Endothelial cell of umbilical vein (primary cell): ENCODE measurements around the gene NRXN3. TPM values are rescaled to one million over a fixed set of nuclear protein-coding genes. Genes with fewer than 3 reads are reported as not detected.

Experiments
- BruUV-seq: library from RNA; stranded (reverse); fragments of 400-500 nt; replicated peaks from 2 replicates; lab custom pipeline; 2021; lab: Mats Ljungman, UMichigan
- CTCF ChIA-PET: fragments of 300-600, 350-600 bp; sonication (Branson Sonifier 250); formaldehyde crosslinking; loops from one replicate; lab custom pipeline; 2021; ENCODE audit warnings: antibody characterized with exemption, inconsistent platforms; lab: Charles Lee
- POLR2A ChIA-PET: fragments of 300-600, 350-600 bp; sonication (Branson Sonifier 250); formaldehyde crosslinking; loops from one replicate; lab custom pipeline; 2021; ENCODE audit warnings: antibody characterized with exemption, inconsistent platforms; lab: Charles Lee
- DNase-seq: peaks from one replicate; pipeline ENCODE4 v3.0.0-alpha.2; 2011; ENCODE audit warnings: low read depth, low spot score
- FAIRE-seq: peaks from 2 replicates; lab custom pipeline; 2011; peaks lifted over from hg19 to GRCh38; lab: Jason Lieb, UNC
- H2AFZ ChIP-seq: 2 replicates; pipeline ENCODE4 v1.6.0; 2012; ENCODE audit warnings: low read depth, low read length, control low read depth, inconsistent platforms
- H3K27ac ChIP-seq: 2 replicates; pipeline ENCODE4 v1.5.1; 2011; ENCODE audit warnings: low read depth, mild to moderate bottlenecking, control low read depth, low read length, moderate library complexity; ENCODE audit not compliant: insufficient read depth
- H3K27me3 ChIP-seq, 2 experiments: 2 replicates each; pipeline versions ENCODE4 v1.6.0 to v1.6.1; 2011; ENCODE audit warnings: low read length in 2 of 2, mixed read lengths in 1 of 2; ENCODE audit not compliant: control insufficient read depth in 2 of 2, insufficient read depth in 2 of 2
- H3K36me3 ChIP-seq, 2 experiments: 2 replicates in 1 of 2; 3 replicates in 1 of 2; pipeline ENCODE4 v1.5.1; 2011; ENCODE audit warnings: low read length in 2 of 2, mild to moderate bottlenecking in 1 of 2, moderate library complexity in 1 of 2; ENCODE audit not compliant: control insufficient read depth in 2 of 2, insufficient read depth in 2 of 2; ENCODE audit errors: extremely low read depth in 1 of 2
- H3K4me1 ChIP-seq: 3 replicates; pipeline ENCODE4 v1.5.1; 2011; ENCODE audit warnings: mild to moderate bottlenecking, low read length; ENCODE audit not compliant: control insufficient read depth, insufficient read depth; ENCODE audit errors: extremely low read depth
- H3K4me2 ChIP-seq: 2 replicates; pipeline ENCODE4 v1.6.1; 2011; ENCODE audit warnings: low read length, control low read depth, mixed read lengths; ENCODE audit not compliant: insufficient read depth
- H3K4me3 ChIP-seq, 3 experiments: fragments of 200-600 bp in 1 of 3; sonication (generic), shearing (Covaris generic) in 1 of 3; replicated peaks in 1 of 3; 2 replicates each; pipeline ENCODE4 v1.5.1; 2011 to 2016; ENCODE audit warnings: control low read depth in 3 of 3, low read length in 3 of 3, mild to moderate bottlenecking in 2 of 3, inconsistent platforms in 1 of 3, low read depth in 1 of 3, moderate library complexity in 1 of 3; ENCODE audit not compliant: insufficient read depth in 1 of 3
- H3K79me2 ChIP-seq: 2 replicates; pipeline ENCODE4 v1.6.0; 2012; ENCODE audit warnings: low read length, inconsistent platforms; ENCODE audit not compliant: control insufficient read depth, insufficient read depth
- H3K9ac ChIP-seq: replicated peaks from 2 replicates; pipeline ENCODE3; 2011; ENCODE audit warnings: low read length, control low read depth; ENCODE audit not compliant: insufficient read depth; ENCODE audit errors: extremely low read depth
- H3K9me1 ChIP-seq: replicated peaks from 3 replicates; pipeline ENCODE4 v1.6.0; 2011; ENCODE audit warnings: mild to moderate bottlenecking, low read length; ENCODE audit not compliant: control insufficient read depth, insufficient read depth; ENCODE audit errors: extremely low read depth
- H3K9me3 ChIP-seq: replicated peaks from 2 replicates; pipeline ENCODE4 v1.5.1; 2012; ENCODE audit warnings: low read length, inconsistent platforms; ENCODE audit not compliant: control insufficient read depth, insufficient read depth
- H4K20me1 ChIP-seq: replicated peaks from 2 replicates; pipeline ENCODE3; 2011; ENCODE audit warnings: mild to moderate bottlenecking, low read length; ENCODE audit not compliant: control insufficient read depth, insufficient read depth; ENCODE audit errors: extremely low read depth
- EZH2 ChIP-seq: IDR thresholded peaks from 2 replicates; pipeline ENCODE4 v1.6.1; 2012; ENCODE audit warnings: borderline replicate concordance, low read depth, mild to moderate bottlenecking, moderate library complexity, low read length, inconsistent platforms; ENCODE audit not compliant: severe bottlenecking
- FOS ChIP-seq: IDR thresholded peaks from 2 replicates; pipeline ENCODE4 v1.6.1; 2011; ENCODE audit warnings: mild to moderate bottlenecking, low read length, moderate library complexity, borderline replicate concordance; ENCODE audit not compliant: insufficient read depth
- GATA2 ChIP-seq: IDR thresholded peaks from 2 replicates; pipeline ENCODE4 v1.7.0; 2011; ENCODE audit warnings: low read depth, mild to moderate bottlenecking, moderate library complexity, mixed read lengths, low read length; ENCODE audit not compliant: insufficient read length, insufficient read depth
- JUN ChIP-seq: IDR thresholded peaks from 2 replicates; pipeline ENCODE4 v1.6.1; 2011; ENCODE audit warnings: borderline replicate concordance, low read depth; ENCODE audit not compliant: insufficient read length, insufficient read depth
- MYC ChIP-seq: IDR thresholded peaks from one replicate; pipeline ENCODE4 v1.6.1; 2011; ENCODE audit warnings: mild to moderate bottlenecking, low read depth, low read length
- POLR2A ChIP-seq: IDR thresholded peaks from 2 replicates; pipeline ENCODE4 v1.6.1; 2012; ENCODE audit warnings: low read depth, mild to moderate bottlenecking, control low read depth, low read length
- POLR2AphosphoS5 ChIP-seq: IDR thresholded peaks from 2 replicates; pipeline ENCODE4 v1.6.1; 2012; ENCODE audit warnings: low read depth, mild to moderate bottlenecking, control low read depth, low read length, moderate library complexity; ENCODE audit not compliant: insufficient read depth
- dilution Hi-C: fragments of 300-500 bp; cut with MboI; formaldehyde crosslinking; loops from one replicate; pipeline ENCODE4 v1.15.0; 2019; ENCODE audit warnings: low sequenced_read_pairs; ENCODE audit not compliant: extremely low pct_ligation_motif_present
- intact Hi-C: fragments of 100-400 bp; cut with micrococcal nuclease; formaldehyde crosslinking; loops from one replicate; pipeline ENCODE4 v1.10.0; 2022
- polyA plus RNA-seq, 4 experiments: library from polyadenylated mRNA; depleted of rRNA in 3 of 4; stranded (reverse) in 3 of 4; unstranded in 1 of 4; fragments of >200 nt; gene quantifications; 2 replicates each; pipeline versions ENCODE4 v1.2.1 to v1.2.3, GENCODE V29; 2011 to 2012; ENCODE audit warnings: missing spikeins in 1 of 4
- total RNA-seq: library from RNA; stranded (reverse); gene quantifications from 2 replicates; pipeline ENCODE4 v1.2.3, GENCODE V29; 2021
- TF ChIP-seq, protein P1 (sequence below): IDR thresholded peaks from 2 replicates; pipeline ENCODE4 v1.6.1; 2011; ENCODE audit not compliant: insufficient read depth, insufficient read length
- TF ChIP-seq, protein P2 (sequence below), 2 donors: IDR thresholded peaks; 1 replicate in 1 of 2; 2 replicates in 1 of 2; pipeline ENCODE4 v1.5.1; 2011; ENCODE audit warnings: low read length in 2 of 2, mild to moderate bottlenecking in 2 of 2, moderate library complexity in 2 of 2, control low read depth in 1 of 2, inconsistent platforms in 1 of 2, low read depth in 1 of 2; ENCODE audit not compliant: insufficient read depth in 1 of 2; ENCODE audit errors: extremely low read depth in 1 of 2

The NRXN3 gene
- total and polyA plus RNA-seq, 2 donors (not counting 3 experiments of a cell fraction or from before 2014, with no cell fraction given): 0.72 to 4.2 TPM

DNA sequence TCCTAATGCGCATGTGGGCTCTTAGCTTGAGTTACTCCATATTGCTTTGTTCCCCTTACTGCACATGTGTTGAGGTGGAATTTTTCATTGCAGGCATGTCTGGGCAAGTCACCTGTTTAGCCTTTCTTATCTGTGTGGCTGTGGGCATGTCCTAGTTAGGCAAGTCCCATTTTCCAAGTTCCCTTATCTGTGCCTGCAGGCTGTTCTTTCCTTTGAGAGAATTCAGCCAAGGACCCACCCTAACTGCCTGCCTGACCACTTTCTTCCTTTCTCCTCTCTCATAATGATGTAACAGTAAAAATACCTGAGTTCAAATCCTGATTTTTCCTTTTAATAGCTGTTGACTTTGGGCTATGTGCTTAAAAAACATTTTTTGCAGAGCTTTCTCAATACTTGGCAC lies 870.6 kb downstream of the NRXN3 start:
- H3K4me3 ChIP-seq: no peak overlapping the region
- POLR2A ChIA-PET: no interaction called here
- no TSS peak for BruUV-seq
- no peak overlapping the region for H3K9ac ChIP-seq
- DNase-seq (no peak), FAIRE-seq (no peak)
- CTCF ChIA-PET: no interaction called here
- TF ChIP-seq FOS (no peak), POLR2A (no peak), POLR2AphosphoS5 (no peak), EZH2 (no peak), JUN (no peak), GATA2 (no peak), MYC (no peak)
- TF ChIP-seq, protein P1, sequence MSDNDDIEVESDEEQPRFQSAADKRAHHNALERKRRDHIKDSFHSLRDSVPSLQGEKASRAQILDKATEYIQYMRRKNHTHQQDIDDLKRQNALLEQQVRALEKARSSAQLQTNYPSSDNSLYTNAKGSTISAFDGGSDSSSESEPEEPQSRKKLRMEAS: no peak
- TF ChIP-seq, protein P2, sequence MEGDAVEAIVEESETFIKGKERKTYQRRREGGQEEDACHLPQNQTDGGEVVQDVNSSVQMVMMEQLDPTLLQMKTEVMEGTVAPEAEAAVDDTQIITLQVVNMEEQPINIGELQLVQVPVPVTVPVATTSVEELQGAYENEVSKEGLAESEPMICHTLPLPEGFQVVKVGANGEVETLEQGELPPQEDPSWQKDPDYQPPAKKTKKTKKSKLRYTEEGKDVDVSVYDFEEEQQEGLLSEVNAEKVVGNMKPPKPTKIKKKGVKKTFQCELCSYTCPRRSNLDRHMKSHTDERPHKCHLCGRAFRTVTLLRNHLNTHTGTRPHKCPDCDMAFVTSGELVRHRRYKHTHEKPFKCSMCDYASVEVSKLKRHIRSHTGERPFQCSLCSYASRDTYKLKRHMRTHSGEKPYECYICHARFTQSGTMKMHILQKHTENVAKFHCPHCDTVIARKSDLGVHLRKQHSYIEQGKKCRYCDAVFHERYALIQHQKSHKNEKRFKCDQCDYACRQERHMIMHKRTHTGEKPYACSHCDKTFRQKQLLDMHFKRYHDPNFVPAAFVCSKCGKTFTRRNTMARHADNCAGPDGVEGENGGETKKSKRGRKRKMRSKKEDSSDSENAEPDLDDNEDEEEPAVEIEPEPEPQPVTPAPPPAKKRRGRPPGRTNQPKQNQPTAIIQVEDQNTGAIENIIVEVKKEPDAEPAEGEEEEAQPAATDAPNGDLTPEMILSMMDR (IDR thresholded peaks at IDR 0.05; ENCODE audit: extremely low read depth in 1 of 2, insufficient read depth in 1 of 2, low read depth in 1 of 2, low read length in 2 of 2): no peak
- peaks cover 13% of the 10 kb centered on the region for H3K4me1 ChIP-seq
- intact Hi-C loops: no loop called here
- no peaks in the 10 kb centered on the region for H3K36me3 ChIP-seq
- H3K9me1 ChIP-seq: no peaks in the 10 kb centered on the region
- H3K9me3 ChIP-seq: no peaks in the 10 kb centered on the region
- no peaks in the 10 kb centered on the region for H4K20me1 ChIP-seq
- no peaks in the 10 kb centered on the region for H3K27me3 ChIP-seq
- no peaks in the 10 kb centered on the region for H3K79me2 ChIP-seq
- H2AFZ ChIP-seq: no peak overlapping the region
- no peak overlapping the region for H3K27ac ChIP-seq
- dilution Hi-C loops: no loop called here
- no peak overlapping the region for H3K4me2 ChIP-seq
